Stimulated activated CD8-positive, alpha-beta memory T cell treated with anti-CD3 and anti-CD28 coated beads, Interleukin-7, amount 100 ng/mL, for 48 hours (primary cell): ENCODE results near the gene STX12.

Experiments used
- DNase-seq, 2 donors: peaks; one replicate each; pipeline ENCODE4 v3.0.0-alpha.2; 2020; ENCODE audit warnings: low read depth in 1 of 2; ENCODE audit errors: extremely low read depth in 1 of 2

The STX12 gene

DNA sequence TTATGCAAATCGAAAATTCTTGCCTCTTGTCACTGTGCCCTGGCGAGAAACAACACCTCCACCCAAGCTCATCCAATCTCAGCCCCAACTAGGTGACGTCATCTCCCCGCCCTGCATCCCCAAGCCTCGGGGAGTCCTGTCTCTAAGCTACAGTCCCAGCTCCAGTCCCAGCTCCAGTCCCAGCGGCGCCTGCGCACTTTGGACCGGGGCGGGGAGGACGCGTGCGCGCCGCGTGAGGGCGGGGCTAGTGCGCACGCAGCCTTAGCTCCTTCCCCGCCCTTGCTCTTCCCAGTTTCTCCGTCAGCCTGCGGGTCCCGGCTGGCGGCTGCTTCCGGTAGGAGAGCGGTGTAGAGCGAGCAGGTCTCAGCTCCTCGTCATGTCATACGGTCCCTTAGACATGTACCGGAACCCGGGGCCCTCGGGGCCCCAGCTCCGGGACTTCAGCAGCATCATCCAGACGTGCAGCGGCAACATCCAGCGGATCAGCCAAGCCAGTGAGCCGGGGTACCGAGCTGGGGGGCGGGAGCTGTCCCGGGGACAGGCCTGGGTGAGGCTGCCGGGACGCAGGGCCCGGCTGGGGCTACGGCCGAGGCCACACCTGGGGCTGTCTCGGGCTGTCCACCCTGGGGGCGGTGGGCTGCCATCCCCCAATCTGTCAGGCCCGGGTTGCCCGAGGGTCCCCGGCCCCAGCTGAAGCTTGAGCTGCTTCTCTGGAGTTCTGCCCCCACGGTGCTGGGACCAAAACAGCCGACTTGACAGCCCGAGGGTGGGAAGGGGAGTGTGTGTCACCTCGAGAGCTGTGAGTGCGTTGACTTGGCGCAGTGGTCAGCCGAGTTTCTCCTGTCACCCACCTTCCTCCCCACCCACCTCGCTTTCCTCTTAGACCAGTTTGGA, at the start of gene STX12:
Gene STX12 (plus strand): TSS at position 288 of the 894 bp plus-strand sequence. CDS start 89 bp downstream, at position 377.
- DNase-seq, result peak; percentile 98 to 99

DNA sequence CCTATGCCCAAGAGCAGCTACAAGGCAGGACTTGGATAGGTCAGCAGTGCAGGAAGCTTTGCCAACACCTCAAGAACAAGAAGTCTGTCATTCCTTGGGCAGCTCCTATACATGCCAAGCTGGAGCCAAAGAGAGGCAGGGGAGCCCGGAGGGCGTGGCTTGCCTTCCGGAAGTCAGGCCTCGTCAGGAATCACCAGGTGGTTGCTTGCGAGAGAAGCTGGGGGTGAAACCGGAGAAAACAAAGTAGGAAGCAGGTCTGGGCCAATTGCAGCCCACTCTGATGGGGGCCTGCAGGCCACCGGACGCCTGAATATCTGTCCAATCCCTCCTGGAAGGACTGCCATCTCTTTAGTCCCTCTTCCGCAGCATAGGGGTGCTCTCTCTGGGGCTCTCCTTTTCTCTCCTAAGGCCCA, 48.1 kb upstream of the STX12 start:
- DNase-seq, result no peak

DNA sequence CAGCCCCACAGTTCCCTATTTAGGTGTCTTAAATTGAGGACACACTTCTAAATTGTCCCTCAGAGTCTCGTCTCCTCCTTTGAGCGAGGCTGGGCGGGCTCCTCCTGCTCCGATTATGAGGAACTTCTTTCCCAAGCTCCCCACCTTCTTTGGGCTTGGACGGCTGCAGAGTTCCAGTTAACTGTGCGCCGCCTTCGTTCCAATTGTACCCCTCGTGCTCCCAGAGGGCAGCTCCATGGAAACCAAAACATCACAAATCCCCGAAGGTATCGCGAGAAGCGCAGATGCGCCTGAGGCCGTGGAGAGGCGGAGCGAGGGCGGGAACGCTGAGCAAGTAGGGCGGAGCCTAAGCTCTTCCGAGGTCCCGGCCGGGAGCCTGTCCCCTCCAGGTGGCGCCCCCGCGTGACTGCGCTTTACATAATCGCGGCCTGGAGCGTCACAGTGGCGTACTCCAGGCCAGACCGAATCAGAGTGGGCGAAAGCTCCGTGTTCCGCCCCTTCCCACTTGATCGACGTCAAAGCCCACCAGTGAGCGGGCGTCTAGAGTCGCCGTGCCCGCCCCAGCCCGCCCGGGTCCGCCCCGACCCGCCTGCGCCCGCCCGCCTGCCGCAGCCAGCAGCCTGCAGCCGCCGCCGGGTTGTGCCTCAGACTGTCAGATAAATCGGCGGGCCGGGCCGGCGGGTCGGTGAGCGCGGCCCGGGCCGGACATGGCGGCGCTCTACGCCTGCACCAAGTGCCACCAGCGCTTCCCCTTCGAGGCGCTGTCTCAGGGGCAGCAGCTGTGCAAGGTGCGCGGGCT, 47.4 kb upstream of the STX12 start, which contains the start of gene FAM76A:
Gene FAM76A (plus strand): TSS at position 588 of the 799 bp plus-strand sequence. CDS start 120 bp downstream, at position 708.
- peak; percentile 98 for DNase-seq

DNA sequence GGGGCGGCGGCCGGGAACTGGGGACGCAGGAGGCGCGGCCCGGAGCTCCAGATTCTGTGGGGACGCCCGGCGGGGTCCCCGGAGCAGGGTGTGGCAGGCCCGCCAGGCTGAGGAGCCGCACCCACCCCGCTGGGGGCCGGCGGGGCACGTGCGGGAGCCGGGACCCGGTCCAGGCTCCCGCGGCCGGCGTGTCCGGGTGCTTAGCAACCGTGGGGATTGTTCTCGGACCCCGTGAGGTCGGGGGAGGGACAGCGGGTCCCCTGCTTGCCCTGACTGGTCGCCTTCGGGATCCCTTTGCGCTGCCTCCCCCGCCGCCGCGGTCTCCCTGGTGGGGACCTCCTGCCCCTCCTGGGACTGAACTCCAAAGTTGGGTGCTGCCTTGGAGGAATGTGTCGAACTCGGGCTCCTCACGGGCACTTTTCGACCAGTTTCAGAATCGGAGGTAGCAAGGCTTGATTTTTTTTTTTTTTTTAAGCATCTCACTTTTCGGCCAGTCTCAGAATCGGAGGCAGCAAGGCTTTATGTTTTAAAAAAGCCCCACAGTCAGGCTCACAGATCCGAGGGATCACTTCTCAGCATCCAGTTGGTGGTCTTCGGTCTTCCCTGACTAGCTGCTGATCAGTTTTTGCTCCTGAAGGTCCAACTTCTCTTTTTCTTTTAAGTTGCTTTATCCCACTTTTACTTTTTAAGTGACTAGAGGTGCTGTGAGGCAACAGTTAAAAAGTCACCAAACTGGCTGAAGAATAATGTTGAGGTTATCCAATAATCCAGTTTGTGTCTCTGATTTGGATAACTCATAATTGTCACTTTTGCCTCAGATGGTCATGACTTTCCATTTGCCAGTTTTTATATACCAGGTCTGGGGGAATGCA, 46.6 kb upstream of the STX12 start:
- DNase-seq, result peak in 1 of 2 donors; percentile 40

DNA sequence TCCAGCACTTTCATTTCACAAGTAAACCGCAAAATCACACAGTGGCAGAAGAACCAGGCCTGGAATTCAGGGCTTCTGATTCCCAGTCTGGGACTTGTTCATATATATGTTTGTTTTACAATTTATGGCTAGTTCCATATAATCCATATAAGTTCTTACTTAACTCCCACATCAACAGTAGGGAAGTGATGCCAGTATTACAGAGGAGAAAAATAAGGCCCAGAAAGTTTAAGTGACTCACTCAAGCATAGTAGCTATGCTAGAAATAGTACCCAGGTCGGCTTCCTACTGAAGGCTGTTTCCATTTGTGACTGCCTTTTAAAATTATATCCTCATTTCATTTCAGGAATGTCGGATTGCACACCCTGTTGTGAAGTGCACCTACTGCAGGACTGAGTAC, 45.9 kb upstream of the STX12 start:
- DNase-seq, result no peak

DNA sequence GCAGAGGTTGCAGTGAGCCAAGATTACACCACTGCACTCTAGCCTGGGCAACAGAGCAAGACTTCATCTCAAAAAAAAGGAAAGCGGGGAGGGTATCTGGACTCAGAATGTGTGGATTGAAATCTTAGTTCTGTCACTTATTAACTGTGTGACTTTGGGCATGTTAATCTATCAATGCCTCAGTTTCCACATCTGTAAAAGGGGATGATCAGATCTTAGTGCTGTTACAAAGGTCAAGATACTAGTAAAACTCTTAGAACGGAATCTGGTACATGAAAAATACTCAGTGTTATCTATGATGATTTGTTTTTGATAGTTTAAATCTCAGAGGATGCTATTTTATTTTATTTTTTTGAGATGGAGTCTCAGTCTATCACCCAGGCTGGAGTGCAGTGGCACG, 36.8 kb upstream of the STX12 start:
- no peak for DNase-seq

DNA sequence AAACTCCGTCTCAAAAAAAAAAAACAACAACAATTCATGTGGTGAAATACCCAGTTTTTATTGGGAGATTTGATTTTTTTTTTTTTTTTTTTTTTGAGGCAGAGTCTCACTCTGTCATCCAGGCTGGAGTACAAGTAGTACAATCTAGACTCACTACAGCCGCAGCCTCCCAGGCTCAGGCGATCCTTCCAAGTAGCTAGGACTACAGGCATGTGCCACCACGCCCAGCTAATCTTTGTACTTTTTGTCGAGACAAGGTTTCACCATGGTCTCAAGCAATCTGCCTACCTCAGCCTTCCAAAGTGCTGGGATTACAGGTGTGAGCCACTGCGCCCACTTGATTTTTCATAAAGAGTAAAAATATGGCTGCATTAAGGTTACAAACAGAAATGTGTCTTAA, 31.9 kb upstream of the STX12 start:
- DNase-seq, result no peak

DNA sequence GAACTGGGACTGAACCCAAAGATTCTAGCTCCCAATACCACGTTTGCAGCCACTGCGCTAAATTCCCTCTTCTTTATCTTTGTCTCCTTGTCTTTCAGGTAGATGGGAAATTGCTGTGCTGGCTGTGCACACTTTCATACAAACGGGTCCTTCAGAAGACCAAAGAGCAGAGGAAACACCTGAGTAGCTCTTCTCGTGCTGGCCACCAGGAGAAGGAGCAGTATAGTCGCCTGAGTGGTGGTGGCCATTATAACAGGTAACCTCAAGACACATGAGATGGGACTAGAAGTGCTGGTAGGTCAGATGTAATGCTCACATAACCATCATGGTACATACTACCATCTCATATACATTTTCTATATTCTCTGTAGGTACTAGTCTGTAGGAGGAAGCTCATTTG, 28.5 kb upstream of the STX12 start:
- no peak for DNase-seq

DNA sequence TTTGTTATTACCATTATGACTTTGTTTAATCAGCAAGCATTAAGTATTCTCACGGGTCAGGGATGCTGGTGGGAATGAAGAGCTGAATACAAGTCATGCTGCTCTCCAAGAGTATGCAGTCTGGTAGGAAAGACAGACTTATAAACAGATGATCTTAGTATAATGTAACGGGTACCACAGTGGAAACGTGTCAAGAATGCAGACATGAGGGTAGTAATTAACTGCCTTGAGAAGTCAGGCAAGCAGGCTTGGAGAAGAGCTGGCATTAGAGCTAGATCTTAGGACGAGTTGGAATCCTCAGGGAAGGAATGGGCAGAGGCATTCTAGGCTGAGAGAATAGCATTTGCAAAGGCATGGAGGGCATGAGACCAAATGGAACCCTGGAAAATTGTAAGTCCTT, 27.6 kb upstream of the STX12 start:
- DNase-seq, result no peak

DNA sequence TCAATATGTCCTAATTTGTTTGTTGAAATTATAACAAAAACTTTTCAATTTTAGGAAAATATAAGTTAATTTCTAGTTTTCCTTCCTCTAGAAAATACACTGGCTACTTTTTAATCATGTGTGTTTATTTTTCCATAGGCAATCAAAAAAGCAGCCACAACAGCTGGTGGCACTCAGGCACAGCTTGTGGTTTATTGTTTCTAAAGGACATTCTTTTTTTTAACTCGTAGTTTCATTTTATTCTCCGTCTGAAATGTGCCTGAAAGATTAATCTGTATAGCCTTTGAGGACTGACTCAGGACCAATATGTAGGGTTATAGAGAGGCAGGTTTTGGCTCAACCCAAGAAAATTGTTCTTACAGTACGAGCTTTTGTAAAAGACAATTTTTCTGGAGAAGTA, 20.7 kb upstream of the STX12 start:
- DNase-seq, result no peak

DNA sequence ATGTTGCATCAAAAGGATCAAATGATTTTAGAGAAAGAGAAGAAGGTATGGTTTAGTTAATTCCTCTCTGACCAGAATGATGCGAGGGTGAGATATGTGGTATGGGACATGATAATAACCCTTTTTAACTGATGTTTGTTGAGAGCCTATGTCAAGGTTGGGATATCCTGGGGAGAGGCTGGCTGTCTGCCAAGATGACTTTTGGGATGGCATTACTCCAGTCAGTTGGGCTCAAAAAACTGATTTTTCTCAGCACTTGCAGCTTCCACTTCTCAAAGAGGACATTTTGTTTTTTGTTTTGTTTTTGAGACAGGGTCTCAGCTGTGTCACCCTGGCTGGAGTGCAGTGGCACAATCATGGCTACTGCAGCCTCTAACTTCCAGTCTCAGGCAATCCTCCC, 17.7 kb upstream of the STX12 start:
- no peak for DNase-seq

DNA sequence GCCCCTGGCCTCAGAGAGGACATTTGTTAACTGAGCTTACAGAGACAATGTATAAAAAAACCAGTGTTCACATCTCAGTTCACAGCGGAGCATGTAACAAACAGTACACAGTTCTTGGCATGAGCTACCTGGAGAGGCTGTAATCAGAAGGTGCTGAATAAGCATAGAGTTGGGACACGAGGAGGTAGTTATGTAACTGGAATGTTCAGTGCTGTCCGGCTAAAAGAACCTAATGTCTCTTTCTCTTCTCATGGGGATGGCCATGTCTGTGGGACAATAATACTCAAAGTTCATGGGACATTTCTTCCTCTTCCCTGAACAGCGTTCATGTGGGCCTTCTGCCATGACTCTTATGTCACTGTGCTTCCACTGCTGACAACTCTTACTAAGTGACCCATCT, 17.2 kb upstream of the STX12 start:
- no peak for DNase-seq

DNA sequence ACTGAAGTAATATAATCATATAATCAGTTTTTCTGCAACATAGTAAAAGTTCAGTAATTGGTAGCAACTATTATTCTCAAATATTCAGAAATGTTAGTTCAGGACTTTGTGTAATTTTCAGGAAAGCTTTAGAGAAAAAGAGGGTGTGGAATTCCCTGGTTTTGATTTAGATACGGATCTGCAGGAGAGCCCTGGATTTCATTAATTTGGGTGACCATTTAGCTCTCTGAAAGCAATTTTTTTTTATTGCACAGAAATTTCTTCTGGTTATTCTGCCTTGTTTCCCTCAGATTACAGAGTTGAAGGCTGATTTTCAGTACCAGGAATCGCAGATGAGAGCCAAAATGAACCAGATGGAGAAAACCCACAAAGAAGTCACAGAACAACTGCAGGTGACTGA, 13.8 kb upstream of the STX12 start:
- no peak for DNase-seq

DNA sequence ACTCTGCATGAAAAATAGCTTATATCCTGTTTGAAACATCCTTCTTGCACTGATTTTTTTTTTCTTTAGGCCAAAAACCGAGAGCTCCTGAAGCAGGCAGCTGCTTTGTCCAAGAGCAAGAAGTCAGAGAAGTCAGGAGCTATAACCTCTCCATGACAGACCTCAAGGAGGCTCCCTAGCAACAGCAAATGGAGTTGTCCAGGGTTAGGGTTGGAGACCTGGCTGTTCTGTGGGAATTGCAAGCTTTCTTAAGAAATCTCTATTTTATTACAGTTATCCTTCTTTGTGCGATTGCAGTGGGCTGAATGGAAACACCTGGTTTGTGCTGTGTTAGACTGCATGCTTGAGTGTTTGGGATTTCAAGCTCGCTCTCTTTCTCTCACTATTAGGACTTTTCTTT, 12.6 kb upstream of the STX12 start:
- DNase-seq, result no peak

DNA sequence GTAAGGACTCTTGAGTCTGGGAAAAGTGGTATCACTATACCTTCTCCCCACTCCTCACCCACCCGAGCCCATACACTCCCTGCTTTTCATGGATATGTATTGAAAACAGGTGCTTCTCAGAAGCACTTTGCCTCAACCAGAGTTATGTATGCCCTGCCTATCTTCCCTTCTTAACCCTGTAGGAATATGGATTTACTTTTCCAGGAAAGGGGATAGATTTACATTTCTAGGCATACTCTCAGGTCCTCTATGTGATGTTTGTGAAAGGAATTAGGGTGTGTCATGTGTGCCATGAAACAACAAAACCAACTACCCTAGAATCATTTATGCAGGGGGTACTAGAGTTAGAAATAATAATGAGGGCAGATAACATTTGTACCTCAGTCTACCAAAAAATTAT, 11.0 kb upstream of the STX12 start:
- DNase-seq, result no peak

DNA sequence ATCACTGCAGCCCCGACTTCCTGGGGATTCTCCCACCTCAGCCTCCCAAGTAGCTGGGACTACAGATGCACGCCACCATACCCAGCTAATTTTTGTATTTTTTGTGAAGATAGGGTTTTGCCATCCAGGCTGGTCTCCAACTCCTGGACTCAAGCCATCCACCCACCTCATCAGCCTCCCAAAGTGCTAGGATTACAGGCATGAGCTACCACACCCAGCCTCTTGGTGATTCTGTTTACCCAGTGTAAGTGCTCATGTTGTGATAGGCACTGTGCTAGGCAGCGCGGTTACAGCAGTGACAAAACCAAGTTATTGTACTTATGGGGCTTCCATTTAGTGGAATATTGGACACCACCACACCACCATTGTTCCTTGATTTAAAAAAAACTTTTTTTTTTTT, 9.7 kb upstream of the STX12 start:
- no peak for DNase-seq

DNA sequence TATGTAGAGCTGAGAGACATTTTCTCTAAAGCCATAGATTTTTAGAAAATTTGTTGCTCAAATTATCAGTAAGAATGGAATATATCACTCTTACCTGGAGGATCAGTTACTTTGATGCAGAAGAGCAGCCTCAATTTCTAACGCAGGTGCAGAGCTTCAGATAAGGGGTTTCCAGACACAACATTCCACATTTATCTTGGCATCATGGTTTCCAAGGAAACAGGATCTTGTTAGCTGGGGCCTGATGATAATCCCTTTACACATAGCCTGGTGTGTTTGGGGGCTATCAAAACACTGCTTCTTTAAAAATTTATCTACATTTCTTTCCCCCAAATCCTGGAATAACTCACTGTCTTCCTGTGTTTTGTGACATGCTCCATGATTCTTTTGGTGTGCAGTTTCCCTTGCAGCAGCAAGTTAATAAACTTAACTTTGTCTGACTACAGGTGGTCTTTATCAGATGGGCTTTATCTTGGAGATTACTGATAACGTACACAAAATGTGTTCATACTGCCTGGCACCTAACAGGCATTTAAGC, 2.7 kb upstream of the STX12 start:
- DNase-seq, result no peak

DNA sequence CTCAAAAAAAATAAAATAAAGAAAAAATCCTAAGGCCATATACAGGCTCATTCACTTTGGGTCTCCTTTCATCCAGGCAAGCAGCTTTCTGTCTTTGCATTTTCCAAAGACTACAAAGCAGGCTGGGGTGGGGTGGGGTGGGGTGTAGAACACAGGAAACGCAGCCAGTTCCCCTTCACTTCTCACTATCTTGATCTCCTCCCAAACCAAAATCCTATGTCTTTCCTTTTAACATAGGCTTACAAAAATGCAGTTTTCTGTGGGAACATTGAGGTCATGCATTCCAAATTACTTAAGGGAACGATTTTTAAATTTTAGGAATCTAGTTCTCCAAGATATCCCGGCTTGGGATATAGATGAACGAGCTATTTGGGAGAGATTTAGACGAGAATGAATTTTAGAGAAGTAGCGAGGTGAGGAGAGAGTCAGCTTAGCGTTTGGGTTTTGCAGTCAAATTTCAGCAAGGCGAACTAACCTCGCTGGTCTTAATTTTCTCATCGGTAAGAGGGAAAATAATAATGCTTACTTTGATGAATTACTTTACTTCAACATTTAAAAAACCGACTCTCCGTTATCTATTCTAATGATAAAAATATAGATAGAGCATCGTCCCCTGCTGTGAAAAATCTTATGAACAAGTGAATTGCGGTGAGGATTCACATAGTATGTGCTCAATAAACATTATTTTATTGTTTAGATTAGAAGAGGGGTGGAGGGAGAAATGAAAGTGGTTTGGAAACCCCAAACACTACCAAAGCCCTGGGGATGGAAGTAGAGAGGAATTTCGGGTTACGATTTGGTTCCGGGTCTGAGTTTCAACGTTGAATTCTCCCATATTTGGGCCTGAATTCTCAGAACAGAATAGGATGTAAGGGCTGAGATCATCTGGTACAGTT, 735 bp upstream of the STX12 start:
- no peak for DNase-seq

DNA sequence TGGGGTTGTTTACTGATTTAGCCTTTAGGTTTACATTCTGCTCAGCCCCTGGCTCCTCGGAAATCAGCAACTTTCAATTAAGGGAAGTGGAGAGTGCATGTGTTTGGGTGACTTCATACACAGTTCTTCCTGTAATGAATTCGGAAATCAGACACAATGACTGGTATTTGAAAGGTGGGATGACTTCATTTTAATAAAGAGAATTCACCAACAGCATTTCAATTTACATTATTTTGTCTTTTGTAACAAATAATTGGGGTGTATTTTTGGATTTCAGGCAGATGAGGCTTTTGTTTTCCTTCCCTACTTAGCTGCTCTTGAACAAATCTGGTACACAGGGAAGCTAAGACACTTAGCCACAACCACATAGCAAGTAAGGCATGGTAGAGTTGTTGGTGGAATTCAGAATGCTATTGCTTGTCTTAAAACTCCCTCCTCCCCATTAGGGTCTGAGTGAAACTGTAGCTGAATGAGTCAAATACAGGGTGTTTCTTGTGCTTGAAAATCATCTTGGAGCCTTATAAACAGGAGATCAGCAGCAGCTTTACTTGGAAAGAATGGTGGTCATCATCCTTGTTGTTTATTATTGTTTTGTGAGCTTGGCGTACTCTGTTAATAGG, 917 bp downstream of the STX12 start:
- DNase-seq, result no peak
